HEK293T (cell line): Measurements from ENCODE around the gene EDARADD.

Source experiments
- CTCF ChIA-PET: fragments of 350-600 bp; formaldehyde crosslinking; extraction: SDS; loops from one replicate; lab custom pipeline; 2021; ENCODE audit warnings: antibody characterized with exemption, inconsistent platforms; lab: Yijun Ruan, JAX
- POLR2A ChIA-PET: fragments of 350-600 bp; formaldehyde crosslinking; extraction: SDS; loops from one replicate; lab custom pipeline; 2020; ENCODE audit warnings: antibody characterized with exemption, inconsistent platforms; lab: Yijun Ruan, JAX
- DNase-seq: peaks from one replicate; pipeline ENCODE4 v3.0.0; 2012; ENCODE audit warnings: mixed read lengths; ENCODE audit errors: extremely low spot score
- ARNT ChIP-seq: fragments of 450-650 bp; IDR thresholded peaks from 2 replicates; pipeline ENCODE4 v1.6.1; 2017; ENCODE audit warnings: mild to moderate bottlenecking
- BHLHE40 ChIP-seq: fragments of 450-650 bp; IDR thresholded peaks from 2 replicates; pipeline ENCODE4 v1.6.1; 2016; ENCODE audit warnings: mild to moderate bottlenecking, moderate library complexity, borderline replicate concordance
- CTBP1 ChIP-seq: fragments of 450-650 bp; IDR thresholded peaks from 2 replicates; pipeline ENCODE4 v1.6.1; 2016; ENCODE audit warnings: borderline replicate concordance
- ELF4 ChIP-seq: fragments of 450-650 bp; IDR thresholded peaks from 2 replicates; pipeline ENCODE4 v1.6.1; 2017; ENCODE audit warnings: antibody characterized with exemption
- FOXA1 ChIP-seq: fragments of 450-650 bp; IDR thresholded peaks from 2 replicates; pipeline ENCODE4 v1.6.1; 2016; ENCODE audit warnings: mild to moderate bottlenecking
- FOXK2 ChIP-seq: fragments of 450-650 bp; IDR thresholded peaks from 2 replicates; pipeline ENCODE4 v1.6.1; 2016; ENCODE audit warnings: mild to moderate bottlenecking
- FOXM1 ChIP-seq: fragments of 450-650 bp; IDR thresholded peaks from 2 replicates; pipeline ENCODE4 v1.6.1; 2017; ENCODE audit warnings: mild to moderate bottlenecking, borderline replicate concordance
- HDGF ChIP-seq: fragments of 450-650 bp; IDR thresholded peaks from 2 replicates; pipeline ENCODE4 v1.6.1; 2017; ENCODE audit warnings: antibody characterized with exemption, borderline replicate concordance
- L3MBTL2 ChIP-seq: fragments of 450-650 bp; conservative IDR thresholded peaks from 2 replicates; pipeline ENCODE4 v1.6.1; 2016; ENCODE audit warnings: mild to moderate bottlenecking
- LEF1 ChIP-seq: fragments of 450-650 bp; IDR thresholded peaks from 2 replicates; pipeline ENCODE4 v1.6.1; 2017; ENCODE audit warnings: mild to moderate bottlenecking, borderline replicate concordance
- NFRKB ChIP-seq: fragments of 450-650 bp; IDR thresholded peaks from 2 replicates; pipeline ENCODE4 v1.6.1; 2016; ENCODE audit warnings: mild to moderate bottlenecking, moderate library complexity
- PKNOX1 ChIP-seq: fragments of 450-650 bp; IDR thresholded peaks from 2 replicates; pipeline ENCODE4 v1.6.1; 2016
- SP1 ChIP-seq: fragments of 450-650 bp; IDR thresholded peaks from 2 replicates; pipeline ENCODE4 v1.6.1; 2017
- SUZ12 ChIP-seq: fragments of 450-650 bp; IDR thresholded peaks from 2 replicates; pipeline ENCODE4 v1.6.1; 2016; ENCODE audit warnings: mild to moderate bottlenecking
- TARDBP ChIP-seq: fragments of 450-650 bp; IDR thresholded peaks from 2 replicates; pipeline ENCODE4 v1.6.1; 2016
- ZNF384 ChIP-seq: fragments of 450-650 bp; IDR thresholded peaks from 2 replicates; pipeline ENCODE4 v1.6.1; 2016

The EDARADD gene

GRCh38 chr1:236471653-236472052 lies 77.6 kb downstream of the EDARADD start:
- peak; percentile 58 for DNase-seq
- ChIA-PET POLR2A (interaction anchor here (0.9 to 1.3 kb wide), 2 partner anchors 9 to 191 kb away, joined by 3 read pairs; no protein-coding TSS in a partner anchor), CTCF (interaction anchor here (0.6 to 1.8 kb wide), 5 partner anchors 13 to 157 kb away, joined by 3 to 4 read pairs (median 3); no protein-coding TSS in a partner anchor)

GRCh38 chr1:236472850-236473788 lies 79.0 kb downstream of the EDARADD start:
- no peak for TF ChIP-seq NFRKB
- no peak for TF ChIP-seq ZNF384
- no peak for TF ChIP-seq ELF4
- TF ChIP-seq BHLHE40 = no peak
- TF ChIP-seq ARNT = no peak
- TF ChIP-seq SP1 = no peak
- TF ChIP-seq HDGF = no peak
- no peak for TF ChIP-seq SUZ12
- TF ChIP-seq TARDBP = no peak
- TF ChIP-seq FOXA1 = no peak
- TF ChIP-seq PKNOX1 = no peak
- ChIA-PET CTCF (interaction anchor here (0.7 to 1.8 kb wide), 4 partner anchors 11 to 369 kb away, joined by 3 to 4 read pairs (median 3); no protein-coding TSS in a partner anchor), POLR2A (interaction anchor here (0.9 to 1.3 kb wide), 2 partner anchors 132 to 192 kb away, joined by 3 read pairs; partner anchors contain the start of gene HEATR1)
- no peak for DNase-seq

More at GRCh38 chr1:236471653-236472052, 77.6 kb downstream of the EDARADD start:
- TF ChIP-seq LEF1 (peak; percentile 51; the same call in 1 of the 2 replicates), SUZ12 (no peak), ARNT (no peak), PKNOX1 (peak; percentile 40; the same call in 1 of the 2 replicates)

- TF ChIP-seq CTBP1 (no peak), TARDBP (no peak), NFRKB (no peak), SP1 (no peak), LEF1 (no peak), FOXK2 (no peak), PKNOX1 (no peak), L3MBTL2 (no peak), BHLHE40 (no peak), SUZ12 (no peak), FOXA1 (no peak), ELF4 (no peak), ARNT (no peak), ZNF384 (no peak), HDGF (no peak), FOXM1 (no peak)
- POLR2A ChIA-PET = no interaction called here
- no peak for DNase-seq
- CTCF ChIA-PET = no interaction called here
Measured at GRCh38 chr1:236476019-236476418, 81.9 kb downstream of the EDARADD start.

- POLR2A ChIA-PET = no interaction called here
- DNase-seq = no peak
- CTCF ChIA-PET = interaction anchor here (1.2 kb wide), 1 partner anchor 10 kb away, joined by 7 read pairs; no protein-coding TSS in a partner anchor
- TF ChIP-seq FOXM1 (no peak), ELF4 (no peak), NFRKB (no peak), L3MBTL2 (peak; percentile 38; the same call in 1 of the 2 replicates), CTBP1 (0 out of 2 replicates have a peak, but pooled peaks have one; percentile 20), SP1 (no peak), FOXK2 (no peak), HDGF (no peak), SUZ12 (no peak), FOXA1 (no peak), LEF1 (peak; percentile 78), ZNF384 (no peak), ARNT (no peak), TARDBP (no peak), PKNOX1 (0 out of 2 replicates have a peak, but pooled peaks have one; percentile 23), BHLHE40 (no peak)
Measured at GRCh38 chr1:236480758-236481436, 86.8 kb downstream of the EDARADD start.
